SK-N-MC (cell line): ENCODE measurements around the gene HOXD9.

ENCODE experiments used
- EZH2 ChIP-seq: fragments of 200-600 bp; sonication (generic); IDR thresholded peaks from one replicate; pipeline ENCODE4 v1.6.1; 2017; ENCODE audit warnings: antibody characterized with exemption
- POLR2AphosphoS5 ChIP-seq: IDR thresholded peaks from 2 replicates; pipeline ENCODE4 v1.6.1; 2012; ENCODE audit warnings: mild to moderate bottlenecking, low read depth, low read length, borderline replicate concordance

- TF ChIP-seq EZH2 (no peak), POLR2AphosphoS5 (peak; percentile 48; the same call in 1 of the 2 replicates)
Measured at GRCh38 chr2:176080540-176081375, 41.8 kb upstream of the HOXD9 start.
